Activated T-cell treated with anti-CD3 and anti-CD28 coated beads, Interleukin-2, amount 50 U/mL, for 4 hours (primary cell): ENCODE measurements around the gene ZBED4. TPM values are rescaled to one million over a fixed set of nuclear protein-coding genes. Genes with fewer than 3 reads are reported as not detected.

ENCODE experiments used
- ATAC-seq, 2 donors: fragments of 200-7000 bp; cut with Tn5 transposase; one replicate each; pipeline ENCODE4 v1.10.0; 2021
- DNase-seq: peaks from one replicate; pipeline ENCODE4 v3.0.0-alpha.2; 2020
- H3K27me3 Mint-ChIP-seq: one replicate; pipeline ENCODE4 v1.8.0; 2021; ENCODE audit warnings: low read depth, mixed read lengths
- H3K36me3 Mint-ChIP-seq: one replicate; pipeline ENCODE4 v1.8.0; 2022; ENCODE audit warnings: mixed read lengths; ENCODE audit not compliant: insufficient read depth
- H3K4me1 Mint-ChIP-seq: one replicate; pipeline ENCODE4 v1.8.0; 2021; ENCODE audit warnings: low read depth, mixed read lengths
- H3K4me3 Mint-ChIP-seq: one replicate; pipeline ENCODE4 v1.8.0; 2021; ENCODE audit warnings: mild to moderate bottlenecking, moderate library complexity, mixed read lengths
- H3K9me3 Mint-ChIP-seq: one replicate; pipeline ENCODE4 v1.8.0; 2021; ENCODE audit warnings: mixed read lengths
- total RNA-seq, 3 donors: library from RNA; stranded (reverse); gene quantifications; one replicate each; pipeline ENCODE4 v1.2.1, GENCODE V29; 2021

ZBED4 gene
- total RNA-seq, 3 donors from 2014 or later, result 16.5 to 17.7 (median 16.8) TPM

GRCh38 chr22:49918911-49919881 is 65.6 kb downstream of the ZBED4 start:
- DNase-seq (no peak), ATAC-seq (no peak)
- H3K27me3 Mint-ChIP-seq, result no peaks in the 10 kb centered on the region
- peaks cover 5% of the 10 kb centered on the region for H3K36me3 Mint-ChIP-seq
- H3K4me3 Mint-ChIP-seq, result peak overlapping the region; percentile 80
- peaks cover 36% of the 10 kb centered on the region for H3K4me1 Mint-ChIP-seq
- H3K9me3 Mint-ChIP-seq, result no peaks in the 10 kb centered on the region

GRCh38 chr22:49920859-49921258 is 67.2 kb downstream of the ZBED4 start:
- DNase-seq, result no peak

GRCh38 chr22:49921508-49922278 is 68.0 kb downstream of the ZBED4 start:
- peaks cover 11% of the 10 kb centered on the region for H3K36me3 Mint-ChIP-seq
- H3K9me3 Mint-ChIP-seq, result no peaks in the 10 kb centered on the region
- H3K4me1 Mint-ChIP-seq, result peaks cover 43% of the 10 kb centered on the region
- no peaks in the 10 kb centered on the region for H3K27me3 Mint-ChIP-seq
- no peak for ATAC-seq
- H3K4me3 Mint-ChIP-seq, result no peak overlapping the region
- no peak for DNase-seq

More at GRCh38 chr22:49920859-49921258, 67.2 kb downstream of the ZBED4 start:
- Mint-ChIP-seq H3K4me1 (peaks cover 43% of the 10 kb centered on the region), H3K9me3 (no peaks in the 10 kb centered on the region), H3K27me3 (no peaks in the 10 kb centered on the region), H3K4me3 (peak overlapping the region; percentile 58), H3K36me3 (peaks cover 7% of the 10 kb centered on the region)
- ATAC-seq, result no peak

GRCh38 chr22:49922484-49922883 is 68.8 kb downstream of the ZBED4 start:
- ATAC-seq (no peak), DNase-seq (no peak)
- no peaks in the 10 kb centered on the region for H3K27me3 Mint-ChIP-seq
- H3K36me3 Mint-ChIP-seq, result peaks cover 11% of the 10 kb centered on the region
- H3K9me3 Mint-ChIP-seq, result no peaks in the 10 kb centered on the region
- peaks cover 39% of the 10 kb centered on the region for H3K4me1 Mint-ChIP-seq
- no peak overlapping the region for H3K4me3 Mint-ChIP-seq

GRCh38 chr22:49922926-49923325 is 69.3 kb downstream of the ZBED4 start:
- Mint-ChIP-seq H3K27me3 (no peaks in the 10 kb centered on the region), H3K4me1 (peaks cover 38% of the 10 kb centered on the region), H3K4me3 (no peak overlapping the region), H3K36me3 (peaks cover 11% of the 10 kb centered on the region), H3K9me3 (no peaks in the 10 kb centered on the region)
- DNase-seq (no peak), ATAC-seq (no peak)

- Mint-ChIP-seq H3K36me3 (peaks cover 11% of the 10 kb centered on the region), H3K4me3 (no peak overlapping the region), H3K9me3 (no peaks in the 10 kb centered on the region), H3K4me1 (peaks cover 38% of the 10 kb centered on the region), H3K27me3 (no peaks in the 10 kb centered on the region)
- DNase-seq (no peak), ATAC-seq (no peak)
These were observed 69.8 kb downstream of the ZBED4 start for GRCh38 chr22:49923445-49923844.

- Mint-ChIP-seq H3K9me3 (no peaks in the 10 kb centered on the region), H3K4me3 (no peak overlapping the region), H3K27me3 (no peaks in the 10 kb centered on the region), H3K36me3 (peaks cover 11% of the 10 kb centered on the region), H3K4me1 (peaks cover 38% of the 10 kb centered on the region)
- ATAC-seq (no peak), DNase-seq (no peak)
These were observed 70.6 kb downstream of the ZBED4 start for GRCh38 chr22:49924113-49924833.

GRCh38 chr22:49925525-49926128 is 72.0 kb downstream of the ZBED4 start:
- no peaks in the 10 kb centered on the region for H3K27me3 Mint-ChIP-seq
- H3K9me3 Mint-ChIP-seq, result no peaks in the 10 kb centered on the region
- H3K36me3 Mint-ChIP-seq, result peaks cover 11% of the 10 kb centered on the region
- peak overlapping the region; percentile 77 for H3K4me3 Mint-ChIP-seq
- ATAC-seq (peak; percentile 64 to 65), DNase-seq (peak; percentile 71)
- peaks cover 33% of the 10 kb centered on the region for H3K4me1 Mint-ChIP-seq

- Mint-ChIP-seq H3K9me3 (no peaks in the 10 kb centered on the region), H3K4me3 (no peak overlapping the region), H3K4me1 (peaks cover 46% of the 10 kb centered on the region), H3K27me3 (no peaks in the 10 kb centered on the region), H3K36me3 (peaks cover 11% of the 10 kb centered on the region)
- no peak for ATAC-seq
- no peak for DNase-seq
These were observed 73.3 kb downstream of the ZBED4 start for GRCh38 chr22:49926916-49927315.

- no peak for ATAC-seq
- peaks cover 11% of the 10 kb centered on the region for H3K36me3 Mint-ChIP-seq
- no peaks in the 10 kb centered on the region for H3K9me3 Mint-ChIP-seq
- DNase-seq, result no peak
- H3K27me3 Mint-ChIP-seq, result no peaks in the 10 kb centered on the region
- peaks cover 49% of the 10 kb centered on the region for H3K4me1 Mint-ChIP-seq
- H3K4me3 Mint-ChIP-seq, result no peak overlapping the region
These were observed 74.0 kb downstream of the ZBED4 start for GRCh38 chr22:49927483-49928184.

- H3K4me3 Mint-ChIP-seq, result no peak overlapping the region
- DNase-seq (no peak), ATAC-seq (no peak)
- H3K36me3 Mint-ChIP-seq, result peaks cover 11% of the 10 kb centered on the region
- H3K27me3 Mint-ChIP-seq, result no peaks in the 10 kb centered on the region
- H3K9me3 Mint-ChIP-seq, result no peaks in the 10 kb centered on the region
- peaks cover 53% of the 10 kb centered on the region for H3K4me1 Mint-ChIP-seq
These were observed 74.5 kb downstream of the ZBED4 start for GRCh38 chr22:49928185-49928495.

GRCh38 chr22:49928555-49929210 is 75.0 kb downstream of the ZBED4 start:
- H3K27me3 Mint-ChIP-seq, result no peaks in the 10 kb centered on the region
- ATAC-seq (no peak), DNase-seq (no peak)
- peaks cover 7% of the 10 kb centered on the region for H3K36me3 Mint-ChIP-seq
- no peak overlapping the region for H3K4me3 Mint-ChIP-seq
- H3K4me1 Mint-ChIP-seq, result peaks cover 53% of the 10 kb centered on the region
- H3K9me3 Mint-ChIP-seq, result no peaks in the 10 kb centered on the region
